Prostate gland (tissue), 2 donors: ENCODE data around the gene ILDR2. TPM values are rescaled to one million over a fixed set of nuclear protein-coding genes. Genes with fewer than 3 reads are reported as not detected.

Source experiments
- DNase-seq: peaks from one replicate; pipeline ENCODE4 v3.0.0-alpha.2; 2019; ENCODE audit warnings: low spot score
- H3K27ac ChIP-seq, 2 donors: fragments of 200-600 bp; sonication (generic); 2 replicates each; pipeline ENCODE4 v1.5.1; 2017 to 2019
- H3K27me3 ChIP-seq: fragments of 200-600 bp; sonication (generic); replicated peaks from 2 replicates; pipeline ENCODE4 v1.5.1; 2019; ENCODE audit not compliant: insufficient read depth
- H3K36me3 ChIP-seq, 2 donors: fragments of 200-600 bp; sonication (generic); 1 replicate in 1 of 2; 2 replicates in 1 of 2; pipeline versions ENCODE4 v1.5.1 to v1.8.1; 2017 to 2019
- H3K4me1 ChIP-seq: fragments of 200-600 bp; sonication (generic); replicated peaks from 2 replicates; pipeline ENCODE4 v1.5.1; 2019
- H3K4me3 ChIP-seq, 2 donors: fragments of 200-600 bp; sonication (generic); 2 replicates each; pipeline ENCODE4 v1.5.1; 2017 to 2019
- H3K9me3 ChIP-seq: fragments of 200-600 bp; sonication (generic); 2 replicates; pipeline ENCODE4 v1.5.1; 2017
- CTCF ChIP-seq, 4 experiments: fragments of 200-600 bp in 2 of 4; fragments of 450-650 bp in 2 of 4; sonication (generic) in 2 of 4; IDR thresholded peaks; 1 replicate in 3 of 4; 2 replicates in 1 of 4; pipeline ENCODE4 v1.5.1; 2016 to 2019; ENCODE audit warnings: antibody characterized with exemption in 4 of 4, mild to moderate bottlenecking in 2 of 4, moderate library complexity in 2 of 4
- POLR2A ChIP-seq: fragments of 450-650 bp; IDR thresholded peaks from one replicate; pipeline ENCODE4 v1.6.1; 2016; ENCODE audit warnings: antibody characterized with exemption, mild to moderate bottlenecking
- POLR2AphosphoS5 ChIP-seq: sonication (generic); formaldehyde crosslinking; IDR thresholded peaks from one replicate; pipeline ENCODE4 v1.6.1; 2017; ENCODE audit warnings: antibody characterized with exemption
- WGBS: methylation state at CpG from one replicate; pipeline ENCODE4 v1.1.5; 2018; 5-methylcytosine and 5-hydroxymethylcytosine counted together
- intact Hi-C: fragments of 100-400 bp; cut with DNase I; formaldehyde crosslinking; loops from one replicate; pipeline ENCODE4 v1.14.2; 2022
- total RNA-seq, 2 donors: library from RNA; depleted of rRNA; stranded (reverse); fragments of >200 nt; gene quantifications; one replicate each; pipeline ENCODE4 v1.1.0, GENCODE V29; 2016

Gene ILDR2
- total RNA-seq, 2 donors from 2014 or later, result 3.2 to 175 TPM

DNA sequence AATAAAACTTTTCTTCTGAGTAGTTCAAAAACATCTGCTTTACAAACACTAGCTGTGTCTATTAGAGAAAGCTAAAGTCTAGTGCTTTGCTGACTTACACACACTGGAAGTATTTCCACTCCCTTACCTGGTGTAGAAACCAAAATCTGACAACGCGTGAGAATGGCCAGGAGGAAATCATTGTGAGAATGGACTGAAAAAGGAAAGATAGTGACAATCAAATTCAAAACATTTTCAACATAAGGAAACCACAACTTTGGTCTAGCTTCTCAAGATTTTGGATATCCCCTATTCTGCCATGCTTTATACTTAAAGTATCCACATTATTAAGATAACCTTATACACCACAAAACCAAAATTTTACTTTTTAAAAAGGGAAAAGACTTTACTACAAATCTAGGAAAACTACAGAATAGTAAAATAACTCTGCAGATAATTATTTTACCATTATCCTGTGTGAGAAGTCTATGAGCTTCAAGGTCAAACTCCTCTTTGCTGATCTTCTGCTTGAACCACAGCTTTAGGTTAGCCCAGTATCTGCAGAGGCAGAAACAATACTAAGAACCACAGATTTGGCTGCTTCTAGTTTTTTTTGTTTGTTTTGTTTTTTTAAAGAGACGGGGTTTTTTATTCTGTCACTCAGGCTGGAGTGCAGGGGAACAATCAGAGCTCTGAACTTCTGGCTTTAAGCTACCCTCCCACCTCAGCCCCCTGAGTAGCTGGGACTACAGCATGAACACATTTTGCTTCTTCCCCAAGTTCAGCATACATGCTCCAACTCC is 105.8 kb downstream of the ILDR2 start:
- Histone ChIP-seq H3K9me3 (no peaks in the 10 kb centered on the region), H3K36me3 (no peaks in the 10 kb centered on the region), H3K4me3 (no peak overlapping the region), H3K4me1 (no peaks in the 10 kb centered on the region), H3K27me3 (no peaks in the 10 kb centered on the region), H3K27ac (no peak overlapping the region)
- TF ChIP-seq POLR2A, result no peak
- TF ChIP-seq POLR2AphosphoS5, result no peak
- no peak for TF ChIP-seq CTCF (IDR thresholded peaks at IDR 0.05)
- WGBS, result 68% methylated on average over 3 of the region's 3 CpGs
- intact Hi-C loops, result loop anchor here (10.0 kb wide), 1 partner anchor 355 kb away; the partner anchor contains the start of gene POU2F1
- DNase-seq, result no peak

DNA sequence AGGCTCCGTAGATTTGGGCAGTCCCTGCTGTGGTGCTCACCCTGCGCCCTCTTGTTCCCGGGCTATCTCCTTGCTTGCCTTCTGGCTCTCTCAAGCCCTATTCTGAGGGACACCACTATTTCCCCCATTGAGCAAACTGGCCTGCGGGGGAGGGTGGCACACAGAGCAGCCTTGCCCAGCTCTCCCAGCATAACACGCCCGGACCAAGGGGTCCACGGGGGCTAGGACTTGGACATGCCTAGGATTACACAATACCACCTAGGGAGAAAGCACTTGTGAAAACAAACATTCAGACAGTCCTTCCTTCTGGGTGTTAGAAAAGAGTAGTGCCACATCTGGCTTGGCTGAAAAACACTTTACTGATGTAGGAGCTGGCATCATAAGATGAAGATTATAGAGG is 106.7 kb downstream of the ILDR2 start:
- Histone ChIP-seq H3K36me3 (no peaks in the 10 kb centered on the region), H3K4me1 (no peaks in the 10 kb centered on the region), H3K9me3 (no peaks in the 10 kb centered on the region), H3K27me3 (no peaks in the 10 kb centered on the region), H3K27ac (no peak overlapping the region), H3K4me3 (no peak overlapping the region)
- TF ChIP-seq CTCF (IDR thresholded peaks at IDR 0.05), result no peak
- TF ChIP-seq POLR2A, result no peak
- TF ChIP-seq POLR2AphosphoS5, result no peak
- DNase-seq, result no peak
- 79% methylated on average over 7 of the region's 7 CpGs for WGBS
- intact Hi-C loops, result no loop called here

DNA sequence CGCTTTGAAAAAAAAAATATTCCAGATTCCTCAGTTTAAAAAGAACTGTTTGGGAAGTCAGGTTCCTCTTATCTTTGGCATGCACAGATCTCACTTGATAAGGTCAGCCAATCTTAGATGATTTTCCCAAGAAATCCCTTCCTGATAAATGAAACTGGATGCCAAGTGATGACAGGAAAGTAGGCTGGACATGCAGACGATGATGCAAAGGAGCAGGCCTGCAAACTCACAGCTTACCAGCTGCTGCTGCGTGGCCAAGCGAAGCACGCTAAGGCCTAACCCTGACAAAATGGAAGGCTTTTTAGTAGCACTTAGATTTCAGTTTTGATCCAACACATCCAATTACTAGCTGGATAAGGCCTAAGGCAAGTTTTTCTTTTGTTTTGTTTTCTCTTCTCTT is 109.4 kb downstream of the ILDR2 start:
- Histone ChIP-seq H3K27me3 (no peaks in the 10 kb centered on the region), H3K4me1 (no peaks in the 10 kb centered on the region), H3K9me3 (no peaks in the 10 kb centered on the region), H3K4me3 (no peak overlapping the region), H3K27ac (no peak overlapping the region), H3K36me3 (no peaks in the 10 kb centered on the region)
- no peak for DNase-seq
- TF ChIP-seq POLR2A, result no peak
- TF ChIP-seq POLR2AphosphoS5, result no peak
- TF ChIP-seq CTCF (IDR thresholded peaks at IDR 0.05), result no peak
- intact Hi-C loops, result no loop called here
- 84% methylated on average over 5 of the region's 5 CpGs for WGBS

DNA sequence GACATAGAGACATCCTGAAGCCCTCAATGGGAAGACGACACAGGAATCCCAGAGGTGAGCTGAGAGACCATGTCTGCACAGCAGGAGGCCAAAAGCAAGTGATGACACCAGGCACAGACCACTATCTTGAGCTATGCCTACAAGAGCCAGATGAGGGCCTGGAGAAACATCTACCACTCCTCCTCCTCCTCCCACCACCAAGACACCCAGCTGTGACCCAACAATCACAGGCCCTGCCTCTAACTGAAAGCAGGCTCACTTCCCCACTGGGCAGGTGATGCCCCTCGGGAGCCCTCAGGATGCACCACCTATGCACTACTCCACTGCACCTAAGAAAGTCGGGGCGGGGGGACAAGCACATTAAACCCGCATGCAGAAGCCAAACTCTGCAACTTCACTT is 115.7 kb downstream of the ILDR2 start:
- Histone ChIP-seq H3K4me3 (no peak overlapping the region), H3K4me1 (no peaks in the 10 kb centered on the region), H3K27ac (no peak overlapping the region), H3K27me3 (no peaks in the 10 kb centered on the region), H3K9me3 (no peaks in the 10 kb centered on the region), H3K36me3 (no peaks in the 10 kb centered on the region)
- no peak for DNase-seq
- WGBS, result 66% methylated on average over 5 of the region's 5 CpGs
- TF ChIP-seq CTCF (IDR thresholded peaks at IDR 0.05), result no peak
- no peak for TF ChIP-seq POLR2AphosphoS5
- TF ChIP-seq POLR2A, result no peak
- intact Hi-C loops, result no loop called here
